NCI-H2029 (cell line): ENCODE results near the gene P3R3URF.

ENCODE experiments used
- DNase-seq: peaks from one replicate; lab custom pipeline; 2025; lab: John Stamatoyannopoulos, UW

Gene P3R3URF

GRCh38 chr1:46193984-46194570 lies 17.8 kb upstream of the P3R3URF start:
- DNase-seq: no peak

DNA sequence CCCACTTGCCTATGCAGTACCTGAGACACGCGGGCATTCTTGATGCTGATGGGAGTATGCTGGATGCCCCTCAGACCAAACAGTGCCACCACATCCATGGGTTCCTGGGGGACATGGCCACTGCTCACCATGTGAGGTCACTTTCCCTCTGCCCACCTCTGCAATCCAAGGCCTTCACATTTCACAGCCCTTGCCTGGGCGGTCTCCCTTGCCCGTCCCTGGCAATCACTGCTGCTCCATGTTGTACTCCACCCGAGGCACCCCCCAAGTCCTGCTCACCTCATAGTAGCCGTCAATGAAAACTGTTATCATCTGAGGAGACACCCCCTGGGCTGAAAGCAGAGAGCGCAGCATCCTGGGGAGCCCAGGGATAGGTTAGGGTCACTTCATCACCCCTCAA lies 17.0 kb upstream of the P3R3URF start:
- no peak for DNase-seq

DNA sequence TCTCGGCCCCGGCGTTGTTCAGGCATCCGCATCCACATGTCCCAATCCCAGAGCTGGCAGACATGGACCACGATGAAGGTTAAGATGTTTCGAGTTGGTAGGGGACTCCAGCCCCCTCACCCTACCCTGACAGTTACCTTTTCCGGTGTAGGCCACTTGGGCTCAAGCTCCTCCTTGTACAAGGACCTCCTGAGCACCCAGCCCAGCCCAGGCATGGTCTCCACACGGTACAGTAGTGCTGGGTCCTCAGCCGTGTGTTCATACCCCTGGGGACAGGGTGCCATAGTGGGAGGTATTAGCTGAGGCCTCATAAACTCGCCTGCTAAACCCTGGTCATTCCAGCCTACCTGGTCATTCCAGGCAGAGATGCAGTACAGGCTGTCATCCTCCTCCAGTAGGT lies 15.9 kb upstream of the P3R3URF start:
- DNase-seq: no peak

- DNase-seq: no peak
Observed at GRCh38 chr1:46191033-46191701, 14.9 kb upstream of the P3R3URF start.

DNA sequence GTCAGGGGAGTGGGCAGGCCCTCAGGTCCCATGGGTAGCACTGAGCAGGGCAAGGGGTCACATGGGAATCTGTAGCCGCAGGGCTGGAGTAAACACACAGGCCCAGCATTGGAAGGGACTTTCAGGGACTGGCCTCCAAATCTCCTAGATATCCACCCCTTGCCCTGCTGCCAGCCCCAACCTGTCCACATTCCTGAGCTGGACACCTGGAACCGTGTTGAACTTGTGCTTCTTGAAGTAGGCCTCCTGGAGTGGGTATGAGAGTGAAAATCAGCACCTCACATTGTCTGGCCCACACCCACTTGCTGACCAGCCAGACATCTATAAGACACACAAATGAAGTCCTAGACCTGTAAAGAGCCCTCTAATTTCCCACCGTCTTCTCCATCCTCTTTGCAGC lies 14.3 kb upstream of the P3R3URF start:
- DNase-seq: no peak

DNA sequence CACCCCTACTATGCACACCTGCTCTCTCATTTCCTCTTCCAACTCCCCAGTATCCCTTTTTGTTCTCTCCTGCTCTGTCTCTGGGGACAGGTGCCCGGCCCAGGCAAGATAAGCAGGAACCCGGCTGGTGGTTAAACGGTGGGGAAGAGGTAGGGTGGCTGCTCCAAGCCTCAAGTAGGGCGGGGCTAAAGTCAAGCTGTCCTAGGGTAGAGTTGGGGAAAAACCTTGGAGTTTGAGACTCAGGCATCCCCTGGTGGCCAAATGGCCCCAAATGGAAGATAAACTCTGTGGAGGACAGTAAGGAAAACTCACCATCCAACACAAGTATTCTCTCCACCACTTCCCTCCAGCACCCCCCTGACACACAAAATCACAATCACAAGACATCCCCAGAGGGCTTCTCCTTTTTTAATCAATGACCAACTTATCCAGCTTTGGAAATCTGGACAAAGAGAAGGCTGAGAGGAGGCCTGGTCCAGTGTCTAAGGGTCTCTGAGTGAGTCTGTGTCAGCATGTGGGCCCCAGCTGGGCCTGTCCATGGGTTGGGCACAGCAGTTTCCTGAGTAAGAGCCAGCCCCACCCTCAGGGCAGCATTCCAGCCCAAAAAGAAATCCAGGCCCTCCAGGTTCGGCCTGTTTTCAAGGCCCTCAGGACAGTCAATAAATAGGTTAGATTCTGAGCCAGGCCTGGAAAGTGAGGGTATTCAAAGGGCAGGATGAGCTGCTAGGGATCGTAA lies 12.2 kb upstream of the P3R3URF start:
- peak; percentile 51 for DNase-seq

- DNase-seq: peak; percentile 98
Observed at GRCh38 chr1:46187106-46187869, 11.0 kb upstream of the P3R3URF start.

GRCh38 chr1:46186076-46186475 lies 9.8 kb upstream of the P3R3URF start:
- no peak for DNase-seq

DNA sequence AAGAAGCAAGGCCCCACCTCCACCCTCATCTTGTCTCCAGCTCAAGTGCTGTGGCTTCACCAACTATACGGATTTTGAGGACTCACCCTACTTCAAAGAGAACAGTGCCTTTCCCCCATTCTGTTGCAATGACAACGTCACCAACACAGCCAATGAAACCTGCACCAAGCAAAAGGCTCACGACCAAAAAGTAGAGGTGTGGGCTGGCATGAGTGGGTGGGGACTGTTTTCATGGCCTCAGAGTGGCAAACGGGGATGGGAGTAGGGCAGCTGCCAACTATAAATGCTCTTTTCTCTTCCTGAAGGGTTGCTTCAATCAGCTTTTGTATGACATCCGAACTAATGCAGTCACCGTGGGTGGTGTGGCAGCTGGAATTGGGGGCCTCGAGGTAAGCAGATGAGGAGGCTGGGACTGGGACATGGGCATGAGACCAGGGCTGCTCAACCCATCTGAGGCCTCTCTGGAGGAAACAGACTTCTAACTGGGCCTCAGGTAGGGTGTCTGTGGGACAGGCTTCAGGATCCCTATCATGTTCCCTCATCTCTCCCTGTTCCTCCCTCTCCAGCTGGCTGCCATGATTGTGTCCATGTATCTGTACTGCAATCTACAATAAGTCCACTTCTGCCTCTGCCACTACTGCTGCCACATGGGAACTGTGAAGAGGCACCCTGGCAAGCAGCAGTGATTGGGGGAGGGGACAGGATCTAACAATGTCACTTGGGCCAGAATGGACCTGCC lies 8.8 kb upstream of the P3R3URF start:
- DNase-seq: peak; percentile 42

- no peak for DNase-seq
Observed at GRCh38 chr1:46183926-46184557, 7.8 kb upstream of the P3R3URF start.

DNA sequence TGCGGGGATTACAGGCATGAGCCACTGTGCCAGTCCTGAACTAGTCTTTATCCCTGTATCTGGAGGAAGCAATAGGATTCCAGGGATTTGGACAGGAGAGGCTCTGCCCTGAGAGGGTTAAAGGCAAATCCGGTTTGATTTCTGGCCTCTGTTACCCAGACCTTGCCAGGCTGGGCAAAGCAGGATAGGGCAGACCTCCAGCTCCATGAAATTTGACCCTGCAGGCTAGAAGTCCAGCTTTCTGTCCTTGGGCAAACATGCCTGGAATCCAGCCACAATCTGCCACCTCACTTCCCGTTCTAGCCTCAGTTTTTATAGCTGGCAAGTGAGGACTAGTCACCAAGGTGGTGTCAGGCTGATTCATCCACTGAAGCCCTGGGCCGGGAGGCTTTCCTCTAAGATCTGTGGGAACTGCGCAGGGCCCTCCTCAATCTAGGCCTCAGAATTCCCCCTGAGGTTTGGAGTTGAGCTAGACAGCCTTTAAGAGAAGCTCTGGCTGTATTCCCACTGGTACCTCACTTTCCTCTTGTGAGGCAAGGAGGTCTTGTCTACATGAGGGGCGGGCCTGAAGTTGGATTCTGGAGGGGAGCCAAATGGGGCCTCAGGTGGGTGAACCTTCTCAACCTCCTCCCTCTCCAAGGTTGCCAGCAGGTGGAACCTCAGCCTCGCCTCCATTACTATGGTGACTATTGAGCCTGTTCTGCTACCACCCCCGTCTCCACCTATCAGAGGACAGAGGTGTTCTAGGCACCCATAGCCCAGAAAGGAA lies 7.0 kb upstream of the P3R3URF start:
- peak; percentile 99 for DNase-seq

DNA sequence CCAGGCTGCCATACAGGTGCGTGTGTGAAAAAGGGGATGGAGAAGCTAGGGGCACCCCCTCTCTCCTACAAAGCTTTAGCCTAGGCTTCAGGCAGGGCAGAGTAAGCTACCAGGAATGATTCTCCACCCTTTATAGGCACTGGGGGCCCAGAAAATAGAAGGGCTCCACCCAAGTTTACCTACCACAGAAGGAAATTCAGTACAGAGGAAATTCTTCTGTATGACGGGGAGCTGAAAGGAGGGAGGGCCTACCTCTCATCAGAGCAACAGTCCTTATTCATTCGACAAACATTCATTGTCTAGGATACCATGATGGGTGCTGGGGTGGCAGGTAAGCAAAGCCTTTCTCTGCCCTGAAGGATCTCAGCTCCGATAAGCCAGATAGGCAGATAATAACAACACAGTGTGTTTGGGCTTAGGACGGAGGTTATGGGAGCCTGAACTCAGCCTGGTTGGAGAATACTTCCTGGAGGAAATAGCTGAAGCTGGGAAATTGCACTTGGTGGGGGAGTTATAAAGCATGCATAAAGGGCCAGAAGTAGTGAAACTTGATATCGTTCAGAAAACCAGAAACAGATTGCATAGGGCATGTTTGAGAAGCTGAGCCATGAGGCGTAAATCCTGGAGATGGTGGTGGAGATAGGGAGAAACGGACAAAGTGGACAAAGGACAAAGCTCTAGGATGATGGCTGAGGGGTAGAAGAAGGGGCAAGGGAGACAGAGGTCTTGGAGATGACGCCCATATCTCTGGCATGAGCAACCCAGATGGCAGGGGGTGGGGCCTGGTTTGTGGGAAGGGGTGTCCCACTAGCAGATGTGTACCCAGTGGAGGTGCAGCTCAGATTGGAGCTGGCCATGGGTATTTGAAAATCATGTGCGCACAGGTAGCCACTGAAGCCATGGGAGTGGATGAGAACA lies 5.3 kb upstream of the P3R3URF start:
- peak; percentile 81 for DNase-seq

- peak; percentile 93 for DNase-seq
Observed at GRCh38 chr1:46180082-46180616, 3.9 kb upstream of the P3R3URF start.

GRCh38 chr1:46179138-46180081 lies 3.1 kb upstream of the P3R3URF start:
- peak; percentile 96 for DNase-seq

GRCh38 chr1:46175243-46175642 lies 1.0 kb downstream of the P3R3URF start:
- no peak for DNase-seq

DNA sequence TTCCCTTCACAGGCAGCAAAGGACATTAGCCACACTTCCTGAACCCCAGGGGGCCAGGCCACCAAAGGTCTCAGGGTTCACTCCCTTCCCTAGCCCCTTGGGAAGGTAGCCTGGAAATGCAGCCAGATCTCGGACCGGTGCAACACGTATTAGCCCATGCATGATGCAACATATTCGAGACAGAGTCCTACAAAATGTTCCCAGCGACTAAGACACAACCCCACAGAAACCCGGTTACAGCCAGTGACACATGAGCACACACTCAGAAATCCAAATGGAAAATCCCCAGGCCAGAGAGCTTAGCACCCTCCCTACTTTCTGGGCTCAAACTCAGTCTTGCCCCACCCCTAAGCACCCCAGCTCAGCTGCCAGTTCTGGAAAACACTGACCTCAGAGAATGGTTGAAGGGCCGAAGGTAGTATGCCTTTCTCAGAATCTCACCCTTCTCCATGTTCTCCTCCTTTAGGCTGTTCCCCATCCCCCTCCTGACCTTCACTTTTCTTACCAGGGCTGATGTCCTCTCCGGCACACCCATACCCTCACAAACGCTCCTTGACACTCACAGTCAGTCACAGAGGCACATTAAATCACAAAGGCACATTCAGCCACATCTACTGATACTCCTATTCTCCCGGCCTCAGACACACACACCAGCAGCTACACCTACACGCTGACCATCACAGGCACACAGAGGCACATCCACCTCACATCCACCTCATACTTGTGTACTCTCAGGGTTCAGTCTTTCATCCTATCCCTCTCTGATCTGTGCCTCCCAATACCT lies 1.6 kb downstream of the P3R3URF start, which contains the start of gene TSPAN1:
Gene TSPAN1 (plus strand): TSS at position 640 of the 784 bp plus-strand sequence. CDS start 6,021 bp downstream, outside the sequence.
- DNase-seq: no peak

DNA sequence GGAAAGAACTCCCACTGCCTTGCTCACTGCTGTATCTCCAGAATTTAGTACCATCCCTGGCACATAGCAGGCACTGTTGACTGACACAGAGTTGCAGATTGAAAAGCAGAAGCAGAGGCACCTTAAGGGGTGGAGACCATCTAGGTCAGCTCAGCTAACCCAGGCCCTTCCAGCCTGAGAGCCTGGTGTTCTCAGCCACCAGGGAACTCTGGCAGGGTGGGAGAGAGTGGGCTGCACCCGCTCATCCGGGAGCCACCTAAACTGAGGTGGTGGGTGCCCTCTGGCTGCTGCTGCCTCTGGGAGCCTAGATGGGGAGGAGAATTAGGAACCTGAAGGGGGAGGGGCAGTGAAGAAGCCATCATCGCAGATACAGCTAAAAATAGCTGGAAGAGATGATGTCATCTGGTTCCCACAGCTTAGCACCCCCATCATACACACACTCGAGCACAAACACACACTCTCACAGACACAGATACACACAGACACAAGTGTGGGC lies 2.9 kb downstream of the P3R3URF start:
- peak; percentile 82 for DNase-seq
